Embryonic facial prominence (tissue), 1 donor: ENCODE results near the gene SIRT7.

Experiments
- DNase-seq: peaks from one replicate; pipeline ENCODE4 v3.0.0-alpha.2; 2016; ENCODE audit errors: extremely low spot score

The SIRT7 gene

GRCh38 chr17:81863833-81864768 lies 53.9 kb downstream of the SIRT7 start:
- no peak for DNase-seq

- DNase-seq: no peak
Observed at GRCh38 chr17:81863123-81863675, 54.8 kb downstream of the SIRT7 start.
